ENCODE results near the gene NABP2. TPM values are rescaled to one million over a fixed set of nuclear protein-coding genes. Genes with fewer than 3 reads are reported as not detected.

NABP2 gene
- total RNA-seq (2014; rRNA removed; shearing (Covaris generic)) (29.9 and 42.1 TPM in 2 replicates), polyA plus RNA-seq (2016; fragmentation: Nextera tagmentation; extraction: Ambion mirVana) (40.1 and 40.4 TPM in 2 replicates)

DNA sequence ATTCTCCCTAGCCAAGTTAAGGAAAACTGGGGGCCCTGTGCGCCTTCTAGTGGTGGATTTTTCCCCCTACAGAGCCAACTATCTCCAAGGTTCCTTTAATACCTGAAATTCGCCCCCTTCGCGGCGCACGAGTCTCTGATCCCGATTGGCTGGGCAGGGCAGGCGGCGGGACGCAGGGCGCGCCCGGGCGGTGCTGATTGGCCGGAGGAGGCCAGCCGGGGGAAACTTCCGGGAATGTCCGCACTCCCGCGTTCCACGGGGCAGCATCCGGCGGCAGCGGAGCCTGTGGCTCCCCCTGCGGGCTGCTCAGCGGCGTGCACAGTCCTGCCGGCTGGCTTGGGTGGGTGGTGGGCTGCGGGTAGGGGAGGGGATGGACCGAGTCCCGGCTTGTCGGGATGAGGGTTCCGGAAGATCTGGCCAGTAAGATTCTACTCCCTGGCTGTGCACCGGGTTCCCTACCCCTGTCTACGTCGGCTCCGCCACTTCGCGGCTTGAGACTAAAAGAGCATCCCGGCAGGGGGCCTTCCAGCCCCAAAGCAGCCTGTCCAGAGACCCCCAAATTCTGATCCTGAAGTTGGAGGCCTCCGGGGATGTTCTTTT lies at the start of gene NABP2:
TSS of gene NABP2 (plus strand) at position 241 of the 600 bp plus-strand sequence. CDS start 515 bp downstream, outside the sequence.
- Histone ChIP-seq H3K4me1 (ENCODE audit: insufficient read depth) (peaks cover 15% of the 10 kb centered on the region), H3K36me3 (ENCODE audit: low read depth) (no peaks in the 10 kb centered on the region), H3K9ac (peak within 1 kb of the TSS; percentile 82), H3K27me3 (replicated peaks; ENCODE audit: insufficient read depth) (no peaks in the 10 kb centered on the region), H4K20me1 (ENCODE audit: insufficient read depth) (no peaks in the 10 kb centered on the region), H3K4me2 (ENCODE audit: unreplicated experiment) (peak within 1 kb of the TSS; percentile 81), H3F3A (ENCODE audit: insufficient read depth) (peaks cover 19% of the 10 kb centered on the region), H3K4me3 (peak within 1 kb of the TSS; percentile 80), H2AFZ (peak within 1 kb of the TSS; percentile 92), H3K9me3 (ENCODE audit: low read depth) (no peaks in the 10 kb centered on the region), H3K9me2 (ENCODE audit: insufficient read depth) (no peaks in the 10 kb centered on the region), H3K27ac (peak within 1 kb of the TSS; percentile 62), H3K79me2 (ENCODE audit: insufficient read depth) (peaks cover 19% of the 10 kb centered on the region)
- peak; percentile 99 for DNase-seq
- 1 to 5% methylated on average over 18 to 35 of the region's 41 CpGs for WGBS, 2 experiments (ENCODE audit: low coverage in 1 of 2, low lambda C conversion rate in 2 of 2, missing lambda C conversion rate in 2 of 2)
- TF ChIP-seq EZH2phosphoT487 (IDR thresholded peaks at IDR 0.05; ENCODE audit: insufficient read depth, low read depth) (no peak), EZH2 (IDR thresholded peaks at IDR 0.05; ENCODE audit: insufficient read depth, poor library complexity, severe bottlenecking) (no peak)
- in situ Hi-C loops (cut with MboI) = no loop called here

DNA sequence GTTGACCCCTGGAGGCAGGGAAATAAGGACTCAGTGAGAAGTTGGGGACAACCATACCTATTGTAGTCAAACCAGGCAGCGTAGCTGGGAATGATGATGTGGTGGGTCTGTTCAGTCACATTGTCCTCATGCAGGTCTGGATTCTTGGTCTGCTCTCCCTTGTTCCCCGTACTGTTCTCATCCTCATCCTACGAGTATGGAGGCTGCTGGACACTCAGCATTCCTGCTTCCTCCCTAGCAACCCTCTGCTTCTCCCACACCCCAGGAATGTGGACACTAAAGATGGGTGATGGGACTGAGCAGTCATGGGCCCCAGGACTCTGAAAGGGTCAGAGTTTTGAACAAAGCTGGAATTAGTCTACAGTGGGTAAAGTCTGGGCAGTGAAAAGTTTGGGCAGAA lies 45.8 kb upstream of the NABP2 start:
- Histone ChIP-seq H3K79me2 (ENCODE audit: insufficient read depth) (no peaks in the 10 kb centered on the region), H3K27me3 (replicated peaks; ENCODE audit: insufficient read depth) (no peaks in the 10 kb centered on the region), H3K4me2 (ENCODE audit: unreplicated experiment) (no peak overlapping the region), H4K20me1 (ENCODE audit: insufficient read depth) (no peaks in the 10 kb centered on the region), H3K4me3 (no peak overlapping the region), H3K27ac (no peak overlapping the region), H3K9me3 (ENCODE audit: low read depth) (no peaks in the 10 kb centered on the region), H2AFZ (no peak overlapping the region), H3K9ac (no peak overlapping the region), H3K9me2 (ENCODE audit: insufficient read depth) (no peaks in the 10 kb centered on the region), H3F3A (ENCODE audit: insufficient read depth) (no peaks in the 10 kb centered on the region), H3K4me1 (ENCODE audit: insufficient read depth) (no peaks in the 10 kb centered on the region), H3K36me3 (ENCODE audit: low read depth) (peaks cover 61% of the 10 kb centered on the region; the same call in 1 of the 2 replicates)
- 83 to 90% methylated on average over 3 of the region's 3 CpGs for WGBS, 2 experiments (ENCODE audit: low coverage in 1 of 2, low lambda C conversion rate in 2 of 2, missing lambda C conversion rate in 2 of 2)
- in situ Hi-C loops (cut with MboI) = no loop called here
- TF ChIP-seq EZH2 (IDR thresholded peaks at IDR 0.05; ENCODE audit: insufficient read depth, poor library complexity, severe bottlenecking) (no peak), EZH2phosphoT487 (IDR thresholded peaks at IDR 0.05; ENCODE audit: insufficient read depth, low read depth) (no peak)
- DNase-seq = no peak

DNA sequence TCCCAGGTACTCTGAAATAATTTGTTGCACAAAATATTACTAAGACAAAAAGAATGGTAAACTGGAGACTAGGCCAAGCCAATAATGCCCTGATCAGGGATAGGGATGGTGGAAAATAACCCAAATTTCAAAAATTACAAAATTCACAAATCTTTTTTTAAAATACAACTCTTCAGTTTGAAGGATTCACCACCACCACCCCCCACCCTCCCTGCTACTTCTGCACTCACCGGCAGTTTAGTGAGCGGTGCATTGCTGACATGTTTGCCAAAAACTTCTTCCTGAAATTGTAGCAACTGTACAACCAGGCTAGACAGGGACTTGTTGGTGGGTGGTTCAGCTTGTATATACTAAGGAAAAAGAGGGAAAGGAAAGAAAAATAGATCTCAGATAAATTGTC lies 37.2 kb upstream of the NABP2 start:
- TF ChIP-seq EZH2phosphoT487 (IDR thresholded peaks at IDR 0.05; ENCODE audit: insufficient read depth, low read depth) (no peak), EZH2 (IDR thresholded peaks at IDR 0.05; ENCODE audit: insufficient read depth, poor library complexity, severe bottlenecking) (no peak)
- no peak overlapping the region for H3K9ac ChIP-seq
- 60 to 78% methylated on average over 2 of the region's 2 CpGs for WGBS, 2 experiments (ENCODE audit: low coverage in 1 of 2, low lambda C conversion rate in 2 of 2, missing lambda C conversion rate in 2 of 2)
- H3K27ac ChIP-seq = no peak overlapping the region
- DNase-seq = no peak
- H3F3A ChIP-seq (ENCODE audit: insufficient read depth) = no peaks in the 10 kb centered on the region; the same call in 1 of the 2 replicates
- H3K79me2 ChIP-seq (ENCODE audit: insufficient read depth) = peaks cover 51% of the 10 kb centered on the region
- H3K4me3 ChIP-seq = no peak overlapping the region
- peak overlapping the region; percentile 94 for H3K4me2 ChIP-seq (ENCODE audit: unreplicated experiment)
- in situ Hi-C loops (cut with MboI) = no loop called here
- H3K4me1 ChIP-seq (ENCODE audit: insufficient read depth) = peaks cover 11% of the 10 kb centered on the region; the same call in 1 of the 2 replicates
- peaks cover 34% of the 10 kb centered on the region for H3K36me3 ChIP-seq (ENCODE audit: low read depth)
- H2AFZ ChIP-seq = no peak overlapping the region
- no peaks in the 10 kb centered on the region for H3K9me3 ChIP-seq (ENCODE audit: low read depth)
- no peaks in the 10 kb centered on the region for H4K20me1 ChIP-seq (ENCODE audit: insufficient read depth)
- H3K27me3 ChIP-seq (replicated peaks; ENCODE audit: insufficient read depth) = no peaks in the 10 kb centered on the region
- H3K9me2 ChIP-seq (ENCODE audit: insufficient read depth) = no peaks in the 10 kb centered on the region

DNA sequence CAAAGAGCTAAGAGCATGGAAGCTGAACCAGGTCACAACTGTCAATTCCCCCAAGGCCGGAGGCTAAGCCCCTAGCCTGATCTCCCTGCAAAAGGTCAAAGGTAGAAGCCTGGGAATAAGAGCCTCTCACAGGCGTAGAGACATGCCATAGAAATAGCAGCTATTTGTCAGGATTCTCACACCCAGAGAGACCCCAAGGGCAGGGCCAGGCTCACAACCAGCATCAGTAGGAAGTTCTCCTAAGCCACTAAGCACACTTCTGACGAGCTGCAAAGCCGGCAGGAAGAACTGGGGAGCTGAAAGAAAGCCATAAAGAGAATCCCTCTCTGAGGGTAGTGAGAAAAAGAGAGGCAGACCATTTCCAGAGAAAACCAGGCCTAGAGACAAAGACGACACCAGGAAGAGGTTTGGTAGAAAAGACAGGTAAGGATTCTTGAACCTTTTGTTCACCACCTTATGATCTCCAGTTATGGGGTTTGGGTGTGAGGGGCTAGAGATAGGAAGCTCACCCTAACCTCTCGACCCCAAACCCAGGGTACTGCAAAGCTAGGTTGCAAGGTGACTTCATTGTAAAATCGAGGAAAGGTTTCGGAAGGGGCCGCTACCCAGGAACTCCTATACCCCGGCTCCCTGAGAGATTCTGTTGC lies 35.9 kb upstream of the NABP2 start:
- Histone ChIP-seq H3K4me3 (peak overlapping the region; percentile 100), H2AFZ (peak overlapping the region; percentile 74), H3K36me3 (ENCODE audit: low read depth) (peaks cover 25% of the 10 kb centered on the region), H3K79me2 (ENCODE audit: insufficient read depth) (peaks cover 51% of the 10 kb centered on the region), H3K4me1 (ENCODE audit: insufficient read depth) (peaks cover 11% of the 10 kb centered on the region; the same call in 1 of the 2 replicates), H4K20me1 (ENCODE audit: insufficient read depth) (no peaks in the 10 kb centered on the region), H3K27ac (no peak overlapping the region), H3K27me3 (replicated peaks; ENCODE audit: insufficient read depth) (no peaks in the 10 kb centered on the region), H3F3A (ENCODE audit: insufficient read depth) (peaks cover 3% of the 10 kb centered on the region; the same call in 1 of the 2 replicates), H3K4me2 (ENCODE audit: unreplicated experiment) (peak overlapping the region; percentile 94), H3K9me3 (ENCODE audit: low read depth) (no peaks in the 10 kb centered on the region), H3K9me2 (ENCODE audit: insufficient read depth) (no peaks in the 10 kb centered on the region), H3K9ac (peak overlapping the region; percentile 77)
- peak; percentile 44 for DNase-seq
- TF ChIP-seq EZH2 (IDR thresholded peaks at IDR 0.05; ENCODE audit: insufficient read depth, poor library complexity, severe bottlenecking) = no peak
- no peak for TF ChIP-seq EZH2phosphoT487 (IDR thresholded peaks at IDR 0.05; ENCODE audit: insufficient read depth, low read depth)
- 3 to 4% methylated on average over 10 of the region's 10 CpGs for WGBS, 2 experiments (ENCODE audit: low coverage in 1 of 2, low lambda C conversion rate in 2 of 2, missing lambda C conversion rate in 2 of 2)
- in situ Hi-C loops (cut with MboI) = no loop called here
